HCT116 (cell line): Measurements from ENCODE around the gene CCDC14. TPM values are rescaled to one million over a fixed set of nuclear protein-coding genes. Genes with fewer than 3 reads are reported as not detected.

Experiments used
- ATAC-seq: fragments of 200-7000 bp; cut with Tn5 transposase; 2 replicates; pipeline ENCODE4 v1.9.1; 2020; ENCODE audit warnings: mild to moderate bottlenecking, moderate library complexity
- Bru-seq: library from RNA; stranded (reverse); fragments of 400-500 nt; gene quantifications from one replicate; lab custom pipeline; 2021; lab: Mats Ljungman, UMichigan
- BruChase-seq, 2 experiments: library from RNA; stranded (reverse); fragments of 400-500 nt; gene quantifications; one replicate each; lab custom pipeline; 2021; lab: Mats Ljungman, UMichigan
- BruUV-seq: library from RNA; stranded (reverse); fragments of 400-500 nt; replicated peaks from 2 replicates; lab custom pipeline; 2021; lab: Mats Ljungman, UMichigan
- CTCF ChIA-PET: fragments of 300-600 bp; sonication (Branson Sonifier 250); formaldehyde crosslinking; loops from one replicate; lab custom pipeline; 2021; ENCODE audit warnings: antibody characterized with exemption; lab: Charles Lee
- POLR2A ChIA-PET: fragments of 300-600, 350-600 bp; sonication (Branson Sonifier 250); formaldehyde crosslinking; loops from one replicate; lab custom pipeline; 2021; ENCODE audit warnings: antibody characterized with exemption; lab: Charles Lee
- RAD21 ChIA-PET, 2 experiments: fragments of 300-600 bp; sonication (Branson Sonifier 250); formaldehyde crosslinking; loops; one replicate each; lab custom pipeline; 2023; ENCODE audit warnings: low total read pairs in 2 of 2; ENCODE audit not compliant: uncharacterized antibody in 2 of 2, unreplicated experiment in 2 of 2, low non-redundant PET in 1 of 2; lab: Charles Lee
- DNase-seq: peaks from one replicate; pipeline ENCODE4 v3.0.0-alpha.2; 2010; ENCODE audit warnings: low read depth, low spot score
- H2AFZ ChIP-seq: fragments of 200-600 bp; shearing (Covaris generic), sonication (generic); 2 replicates; pipeline ENCODE4 v1.6.1; 2017; ENCODE audit warnings: low read depth, mixed run types, mixed read lengths, antibody characterized with exemption, low read length; ENCODE audit not compliant: poor library complexity, severe bottlenecking
- H3K27ac ChIP-seq: 2 replicates; pipeline ENCODE4 v1.5.1; 2012; ENCODE audit warnings: low read depth, low read length
- H3K27me3 ChIP-seq: fragments of 200-600 bp; sonication (generic); 2 replicates; pipeline ENCODE4 v1.6.1; 2016; ENCODE audit warnings: mixed run types, low read length, mixed read lengths; ENCODE audit not compliant: insufficient read depth
- H3K36me3 ChIP-seq, 2 experiments: fragments of 200-500 bp in 1 of 2; fragments of 200-600 bp in 1 of 2; sonication (Bioruptor generic) in 1 of 2; sonication (generic) in 1 of 2; 2 replicates each; pipeline versions ENCODE4 v1.5.1 to v1.6.1; 2014 to 2016; ENCODE audit warnings: low read length in 2 of 2, inconsistent platforms in 1 of 2, mixed read lengths in 1 of 2, mixed run types in 1 of 2; ENCODE audit not compliant: insufficient read depth in 2 of 2, control insufficient read depth in 1 of 2
- H3K4me1 ChIP-seq, 2 experiments: fragments of 200-600 bp in 1 of 2; sonication (generic) in 1 of 2; 2 replicates each; pipeline versions ENCODE4 v1.5.1 to v1.6.1; 2012 to 2017; ENCODE audit warnings: low read length in 2 of 2, inconsistent platforms in 1 of 2, mild to moderate bottlenecking in 1 of 2, mixed read lengths in 1 of 2, mixed run types in 1 of 2, moderate library complexity in 1 of 2; ENCODE audit not compliant: insufficient read depth in 2 of 2, control insufficient read depth in 1 of 2
- H3K4me2 ChIP-seq: fragments of 200-600 bp; sonication (generic); 2 replicates; pipeline ENCODE4 v1.6.1; 2017; ENCODE audit warnings: mixed run types, low read length, mixed read lengths
- H3K4me3 ChIP-seq, 2 experiments: fragments of 200-600 bp in 1 of 2; sonication (generic) in 1 of 2; replicated peaks in 1 of 2; 2 replicates each; pipeline ENCODE4 v1.5.1; 2011 to 2016; ENCODE audit warnings: low read length in 2 of 2, control low read depth in 1 of 2, low read depth in 1 of 2, mild to moderate bottlenecking in 1 of 2, mixed read lengths in 1 of 2, mixed run types in 1 of 2
- H3K79me2 ChIP-seq: fragments of 200-600 bp; sonication (generic); 2 replicates; pipeline ENCODE4 v1.6.1; 2017; ENCODE audit warnings: mild to moderate bottlenecking, mixed run types, low read length, moderate library complexity, mixed read lengths; ENCODE audit not compliant: insufficient read depth
- H3K9ac ChIP-seq: fragments of 200-600 bp; sonication (generic); 2 replicates; pipeline ENCODE4 v1.6.1; 2016; ENCODE audit warnings: low read length, mixed read lengths
- H3K9me2 ChIP-seq: fragments of 200-600 bp; sonication (generic), shearing (Covaris generic); 2 replicates; pipeline ENCODE4 v1.6.1; 2017; ENCODE audit warnings: mixed run types, mild to moderate bottlenecking, moderate library complexity; ENCODE audit not compliant: insufficient read depth
- H3K9me3 ChIP-seq, 2 experiments: fragments of 200-500 bp in 1 of 2; fragments of 200-600 bp in 1 of 2; sonication (Bioruptor generic) in 1 of 2; sonication (generic) in 1 of 2; 2 replicates each; pipeline ENCODE4 v1.6.1; 2014 to 2017; ENCODE audit warnings: low read length in 2 of 2, mixed read lengths in 2 of 2, inconsistent platforms in 1 of 2, low read depth in 1 of 2, mild to moderate bottlenecking in 1 of 2, mixed run types in 1 of 2, moderate library complexity in 1 of 2; ENCODE audit not compliant: control insufficient read depth in 1 of 2, insufficient read depth in 1 of 2
- H4K20me1 ChIP-seq: fragments of 200-600 bp; sonication (generic), shearing (Covaris generic); 2 replicates; pipeline ENCODE4 v1.6.1; 2017; ENCODE audit warnings: mixed run types, mild to moderate bottlenecking, moderate library complexity; ENCODE audit not compliant: insufficient read depth
- CBX3 ChIP-seq: IDR thresholded peaks from 2 replicates; pipeline ENCODE4 v1.6.1; 2012; ENCODE audit warnings: low read depth
- CEBPB ChIP-seq: IDR thresholded peaks from 2 replicates; pipeline ENCODE4 v1.6.1; 2012; ENCODE audit warnings: low read depth
- EGR1 ChIP-seq: IDR thresholded peaks from 2 replicates; pipeline ENCODE4 v1.6.1; 2012; ENCODE audit warnings: low read depth
- EZH2 ChIP-seq: fragments of 200-600 bp; sonication (generic); IDR thresholded peaks from 2 replicates; pipeline ENCODE4 v1.6.1; 2017; ENCODE audit warnings: antibody characterized with exemption, mixed run types
- EZH2phosphoT487 ChIP-seq: fragments of 200-600 bp; IDR thresholded peaks from 2 replicates; pipeline ENCODE4 v1.6.1; 2018; ENCODE audit warnings: antibody characterized with exemption, borderline replicate concordance
- POLR2A ChIP-seq: IDR thresholded peaks from 2 replicates; pipeline ENCODE4 v1.7.0; 2011; ENCODE audit warnings: borderline replicate concordance; ENCODE audit not compliant: insufficient read depth, insufficient read length; ENCODE audit errors: extremely low read depth
- POLR2AphosphoS5 ChIP-seq: IDR thresholded peaks from 2 replicates; pipeline ENCODE4 v1.6.1; 2011; ENCODE audit warnings: mild to moderate bottlenecking, low read depth, low read length, moderate library complexity
- SIN3A ChIP-seq: IDR thresholded peaks from 2 replicates; pipeline ENCODE4 v1.6.1; 2012; ENCODE audit warnings: low read depth
- SP1 ChIP-seq: IDR thresholded peaks from 2 replicates; pipeline ENCODE4 v1.6.1; 2012; ENCODE audit warnings: low read depth
- TCF7L2 ChIP-seq: IDR thresholded peaks from 2 replicates; pipeline ENCODE4 v1.7.0; 2011; ENCODE audit warnings: borderline replicate concordance, inconsistent platforms; ENCODE audit not compliant: insufficient read depth, insufficient read length; ENCODE audit errors: extremely low read depth
- YY1 ChIP-seq: IDR thresholded peaks from 2 replicates; pipeline ENCODE4 v1.6.1; 2011; ENCODE audit warnings: low read length, low read depth, moderate library complexity, mild to moderate bottlenecking; ENCODE audit not compliant: insufficient replicate concordance; ENCODE audit errors: extremely low read depth
- ZNF274 ChIP-seq: fragments of 200-500 bp; sonication (Bioruptor generic); IDR thresholded peaks from 2 replicates; pipeline ENCODE4 v1.6.1; 2014; ENCODE audit warnings: mild to moderate bottlenecking, low read depth, low read length, inconsistent platforms
- intact Hi-C: fragments of 100-400 bp; cut with micrococcal nuclease; formaldehyde crosslinking; loops from 2 replicates; pipeline ENCODE4 v1.10.0; 2022
- long read RNA-seq: library from polyadenylated mRNA; unstranded; transcript quantifications from one replicate; pipeline ENCODE4 v2.0.0, GENCODE V29; 2021; ENCODE audit not compliant: unreplicated experiment
- polyA plus RNA-seq: library from polyadenylated mRNA; unstranded; fragments of >200 nt; gene quantifications from 2 replicates; pipeline ENCODE4 v1.2.1, GENCODE V29; 2012; ENCODE audit warnings: missing spikeins
- total RNA-seq: library from RNA; stranded (reverse); gene quantifications from one replicate; pipeline ENCODE4 v1.2.1, GENCODE V29; 2021; ENCODE audit not compliant: unreplicated experiment
- TF ChIP-seq, protein P1 (sequence below), 3 experiments: fragments of 200-600 bp in 1 of 3; sonication (generic) in 1 of 3; IDR thresholded peaks in 2 of 3; conservative IDR thresholded peaks in 1 of 3; 2 replicates each; pipeline ENCODE4 v1.5.1; 2012 to 2017; ENCODE audit warnings: low read depth in 2 of 3, low read length in 2 of 3, antibody characterized with exemption in 1 of 3, borderline replicate concordance in 1 of 3, control low read depth in 1 of 3, mild to moderate bottlenecking in 1 of 3, mixed read lengths in 1 of 3, mixed run types in 1 of 3, moderate library complexity in 1 of 3; ENCODE audit not compliant: insufficient read depth in 1 of 3
- TF ChIP-seq, protein P2 (sequence below): IDR thresholded peaks from 2 replicates; pipeline ENCODE4 v1.6.1; 2012
- TF ChIP-seq, protein P3 (sequence below): IDR thresholded peaks from 2 replicates; pipeline ENCODE4 v1.6.1; 2012; ENCODE audit warnings: low read depth

Gene CCDC14, protein sequence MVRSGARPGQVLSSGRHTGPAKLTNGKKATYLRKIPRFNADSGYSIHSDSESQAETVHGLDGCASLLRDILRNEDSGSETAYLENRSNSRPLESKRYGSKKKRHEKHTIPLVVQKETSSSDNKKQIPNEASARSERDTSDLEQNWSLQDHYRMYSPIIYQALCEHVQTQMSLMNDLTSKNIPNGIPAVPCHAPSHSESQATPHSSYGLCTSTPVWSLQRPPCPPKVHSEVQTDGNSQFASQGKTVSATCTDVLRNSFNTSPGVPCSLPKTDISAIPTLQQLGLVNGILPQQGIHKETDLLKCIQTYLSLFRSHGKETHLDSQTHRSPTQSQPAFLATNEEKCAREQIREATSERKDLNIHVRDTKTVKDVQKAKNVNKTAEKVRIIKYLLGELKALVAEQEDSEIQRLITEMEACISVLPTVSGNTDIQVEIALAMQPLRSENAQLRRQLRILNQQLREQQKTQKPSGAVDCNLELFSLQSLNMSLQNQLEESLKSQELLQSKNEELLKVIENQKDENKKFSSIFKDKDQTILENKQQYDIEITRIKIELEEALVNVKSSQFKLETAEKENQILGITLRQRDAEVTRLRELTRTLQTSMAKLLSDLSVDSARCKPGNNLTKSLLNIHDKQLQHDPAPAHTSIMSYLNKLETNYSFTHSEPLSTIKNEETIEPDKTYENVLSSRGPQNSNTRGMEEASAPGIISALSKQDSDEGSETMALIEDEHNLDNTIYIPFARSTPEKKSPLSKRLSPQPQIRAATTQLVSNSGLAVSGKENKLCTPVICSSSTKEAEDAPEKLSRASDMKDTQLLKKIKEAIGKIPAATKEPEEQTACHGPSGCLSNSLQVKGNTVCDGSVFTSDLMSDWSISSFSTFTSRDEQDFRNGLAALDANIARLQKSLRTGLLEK
- total RNA-seq (54.5 TPM), Bru-seq, nascent RNA (percentile 81 among the genes with signal in this experiment), BruChase-seq, experiment 1, labeled RNA remaining after a 6-hour chase (percentile 87 among the genes with signal in this experiment), BruChase-seq, experiment 2, labeled RNA remaining after a 2-hour chase (percentile 91 among the genes with signal in this experiment)
- polyA plus RNA-seq = 50.6 TPM in 2 replicates
- long read RNA-seq, full-length matches to known transcripts = 6 of 37 reads
- long read RNA-seq, partial matches to known transcripts = 10 of 37 reads
- long read RNA-seq, other reads (novel, unspliced or antisense) = 21 of 37 reads

DNA sequence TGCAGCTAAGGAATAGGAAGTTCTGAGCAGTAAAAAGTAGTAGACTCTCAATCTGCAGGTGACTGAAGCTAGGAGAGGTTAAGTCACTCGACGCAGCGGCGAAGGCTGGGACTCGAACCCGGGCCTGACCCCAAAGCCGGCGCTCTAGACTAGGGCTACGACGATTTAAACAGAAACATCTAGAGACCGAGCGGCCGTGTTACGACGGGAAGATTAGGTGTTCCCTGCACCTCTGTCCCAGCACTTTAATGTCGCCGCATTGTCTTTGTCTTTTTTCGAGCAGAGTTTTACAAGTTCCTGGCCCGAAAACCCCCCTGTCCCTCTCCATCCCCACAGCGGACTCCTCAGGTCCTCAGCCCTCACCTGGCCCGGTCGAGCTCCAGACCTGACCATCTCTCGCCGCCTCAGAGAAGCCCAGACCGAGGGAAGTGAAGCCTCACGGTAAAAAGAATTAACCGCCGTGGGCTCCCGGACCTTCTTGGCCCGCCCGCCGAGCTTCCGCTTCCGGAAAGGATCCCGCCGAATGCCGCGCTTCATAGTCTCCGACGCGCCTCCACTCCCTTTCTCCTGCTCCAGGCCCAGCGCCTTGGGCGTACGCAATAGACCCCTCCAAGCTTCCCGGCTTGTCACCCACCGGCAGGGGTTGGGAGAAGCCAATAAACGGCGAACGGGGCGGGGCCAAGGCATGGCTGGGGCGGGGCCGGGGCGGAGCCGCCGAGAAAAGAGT is at the start of gene CCDC14:
Gene CCDC14, minus strand, starts transcription at position 449 of the 727 bp plus-strand sequence. Its CDS starts 56 bp downstream, at position 393.
- H3K79me2 ChIP-seq = peaks cover 38% of the 10 kb centered on the region
- peak within 1 kb of the TSS; percentile 90 for H3K9ac ChIP-seq
- H3K27ac ChIP-seq = peak within 1 kb of the TSS; percentile 80
- peak; percentile 100 for ATAC-seq
- H3K4me2 ChIP-seq = peak within 1 kb of the TSS; percentile 75
- peak within 1 kb of the TSS; percentile 94 for H2AFZ ChIP-seq
- H4K20me1 ChIP-seq = no peaks in the 10 kb centered on the region
- CTCF ChIA-PET = interaction anchor here (0.7 kb wide), 1 partner anchor 14 kb away, joined by 3 read pairs; no protein-coding TSS in a partner anchor
- POLR2A ChIA-PET = interaction anchor here (0.7 to 1.3 kb wide), 6 partner anchors 8 to 509 kb away, joined by 3 to 6 read pairs (median 3); no protein-coding TSS in a partner anchor
- intact Hi-C loops = no loop called here
- peak within 1 kb of the TSS; percentile 94 to 97 for H3K4me3 ChIP-seq
- H3K9me3 ChIP-seq = no peaks in the 10 kb centered on the region
- peak; percentile 91 for DNase-seq
- peaks cover 5 to 13% of the 10 kb centered on the region in 2 experiments; a peak in 3 of 4 replicates for H3K4me1 ChIP-seq
- no peaks in the 10 kb centered on the region for H3K27me3 ChIP-seq
- RAD21 ChIA-PET = no interaction called here
- no peaks in the 10 kb centered on the region for H3K9me2 ChIP-seq
- TSS peak; percentile 79 for BruUV-seq
- peaks cover 5% of the 10 kb centered on the region in 2 experiments; a peak in 2 of 4 replicates for H3K36me3 ChIP-seq
- TF ChIP-seq, protein P1, sequence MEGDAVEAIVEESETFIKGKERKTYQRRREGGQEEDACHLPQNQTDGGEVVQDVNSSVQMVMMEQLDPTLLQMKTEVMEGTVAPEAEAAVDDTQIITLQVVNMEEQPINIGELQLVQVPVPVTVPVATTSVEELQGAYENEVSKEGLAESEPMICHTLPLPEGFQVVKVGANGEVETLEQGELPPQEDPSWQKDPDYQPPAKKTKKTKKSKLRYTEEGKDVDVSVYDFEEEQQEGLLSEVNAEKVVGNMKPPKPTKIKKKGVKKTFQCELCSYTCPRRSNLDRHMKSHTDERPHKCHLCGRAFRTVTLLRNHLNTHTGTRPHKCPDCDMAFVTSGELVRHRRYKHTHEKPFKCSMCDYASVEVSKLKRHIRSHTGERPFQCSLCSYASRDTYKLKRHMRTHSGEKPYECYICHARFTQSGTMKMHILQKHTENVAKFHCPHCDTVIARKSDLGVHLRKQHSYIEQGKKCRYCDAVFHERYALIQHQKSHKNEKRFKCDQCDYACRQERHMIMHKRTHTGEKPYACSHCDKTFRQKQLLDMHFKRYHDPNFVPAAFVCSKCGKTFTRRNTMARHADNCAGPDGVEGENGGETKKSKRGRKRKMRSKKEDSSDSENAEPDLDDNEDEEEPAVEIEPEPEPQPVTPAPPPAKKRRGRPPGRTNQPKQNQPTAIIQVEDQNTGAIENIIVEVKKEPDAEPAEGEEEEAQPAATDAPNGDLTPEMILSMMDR (IDR thresholded peaks at IDR 0.05 in 2 of 3, conservative IDR thresholded peaks at IDR 0.05 in 1 of 3; ENCODE audit: borderline replicate concordance in 1 of 3, insufficient read depth in 1 of 3, low read depth in 2 of 3, low read length in 2 of 3) = no peak
- no peak for TF ChIP-seq EZH2
- no peak for TF ChIP-seq EGR1
- TF ChIP-seq CBX3 = no peak
- TF ChIP-seq SP1 = no peak
- no peak for TF ChIP-seq YY1
- TF ChIP-seq SIN3A = peak; percentile 66; the same call in 1 of the 2 replicates
- TF ChIP-seq ZNF274 = no peak
- TF ChIP-seq, protein P2, sequence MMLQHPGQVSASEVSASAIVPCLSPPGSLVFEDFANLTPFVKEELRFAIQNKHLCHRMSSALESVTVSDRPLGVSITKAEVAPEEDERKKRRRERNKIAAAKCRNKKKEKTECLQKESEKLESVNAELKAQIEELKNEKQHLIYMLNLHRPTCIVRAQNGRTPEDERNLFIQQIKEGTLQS = no peak
- no peak for TF ChIP-seq EZH2phosphoT487
- peak; percentile 70 for TF ChIP-seq TCF7L2
- no peak for TF ChIP-seq CEBPB
- peak; percentile 80 for TF ChIP-seq POLR2AphosphoS5
- peak; percentile 75 for TF ChIP-seq POLR2A
- TF ChIP-seq, protein P3, sequence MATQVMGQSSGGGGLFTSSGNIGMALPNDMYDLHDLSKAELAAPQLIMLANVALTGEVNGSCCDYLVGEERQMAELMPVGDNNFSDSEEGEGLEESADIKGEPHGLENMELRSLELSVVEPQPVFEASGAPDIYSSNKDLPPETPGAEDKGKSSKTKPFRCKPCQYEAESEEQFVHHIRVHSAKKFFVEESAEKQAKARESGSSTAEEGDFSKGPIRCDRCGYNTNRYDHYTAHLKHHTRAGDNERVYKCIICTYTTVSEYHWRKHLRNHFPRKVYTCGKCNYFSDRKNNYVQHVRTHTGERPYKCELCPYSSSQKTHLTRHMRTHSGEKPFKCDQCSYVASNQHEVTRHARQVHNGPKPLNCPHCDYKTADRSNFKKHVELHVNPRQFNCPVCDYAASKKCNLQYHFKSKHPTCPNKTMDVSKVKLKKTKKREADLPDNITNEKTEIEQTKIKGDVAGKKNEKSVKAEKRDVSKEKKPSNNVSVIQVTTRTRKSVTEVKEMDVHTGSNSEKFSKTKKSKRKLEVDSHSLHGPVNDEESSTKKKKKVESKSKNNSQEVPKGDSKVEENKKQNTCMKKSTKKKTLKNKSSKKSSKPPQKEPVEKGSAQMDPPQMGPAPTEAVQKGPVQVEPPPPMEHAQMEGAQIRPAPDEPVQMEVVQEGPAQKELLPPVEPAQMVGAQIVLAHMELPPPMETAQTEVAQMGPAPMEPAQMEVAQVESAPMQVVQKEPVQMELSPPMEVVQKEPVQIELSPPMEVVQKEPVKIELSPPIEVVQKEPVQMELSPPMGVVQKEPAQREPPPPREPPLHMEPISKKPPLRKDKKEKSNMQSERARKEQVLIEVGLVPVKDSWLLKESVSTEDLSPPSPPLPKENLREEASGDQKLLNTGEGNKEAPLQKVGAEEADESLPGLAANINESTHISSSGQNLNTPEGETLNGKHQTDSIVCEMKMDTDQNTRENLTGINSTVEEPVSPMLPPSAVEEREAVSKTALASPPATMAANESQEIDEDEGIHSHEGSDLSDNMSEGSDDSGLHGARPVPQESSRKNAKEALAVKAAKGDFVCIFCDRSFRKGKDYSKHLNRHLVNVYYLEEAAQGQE = no peak
